ENCODE results near the gene SERPINA1.
"Not testable (repeated sequence)": the region's sequence is repeated elsewhere in the genome, so short reads cannot be mapped to it uniquely, and the experiment has no call there.

Gene SERPINA1

GRCh38 chr14:94388384-94389103 lies at the start of gene SERPINA1:
TSS of gene SERPINA1 (minus strand) at chr14:94388602. CDS start at chr14:94383237, 5,365 bp downstream.
- H3K9ac ChIP-seq (ENCODE audit: low read length in 5 of 5): no peak within 1 kb of the TSS
- peaks cover 2 to 63% (median 43%) of the 10 kb centered on the region in 5 donors for H3K4me1 ChIP-seq (ENCODE audit: control insufficient read depth in 5 of 5, insufficient read depth in 5 of 5, low read length in 5 of 5)
- H3K36me3 ChIP-seq (ENCODE audit: control insufficient read depth in 5 of 5, insufficient read depth in 5 of 5, low read length in 5 of 5): no peaks in the 10 kb centered on the region
- no peak within 1 kb of the TSS for H3K4me3 ChIP-seq (ENCODE audit: low read depth in 1 of 5, low read length in 5 of 5)
- no peaks in the 10 kb centered on the region for H3K27me3 ChIP-seq (ENCODE audit: control insufficient read depth in 5 of 5, insufficient read depth in 4 of 5, low read length in 5 of 5)
- no peak within 1 kb of the TSS for H3K27ac ChIP-seq (ENCODE audit: low read depth, low read length)
- H3K9me3 ChIP-seq (ENCODE audit: control insufficient read depth in 5 of 5, low read length in 5 of 5): no peaks in the 10 kb centered on the region

- Histone ChIP-seq H3K9me3 (ENCODE audit: control insufficient read depth in 5 of 5, low read length in 5 of 5) (no peaks in the 10 kb centered on the region), H3K27me3 (ENCODE audit: control insufficient read depth in 5 of 5, insufficient read depth in 4 of 5, low read length in 5 of 5) (peaks cover 0 to 10% (median 0%) of the 10 kb centered on the region in 5 donors), H3K27ac (ENCODE audit: low read depth, low read length) (no peak overlapping the region)
Observed at GRCh38 chr14:94428610-94429009, 40.2 kb upstream of the SERPINA1 start.

GRCh38 chr14:94427016-94427613 lies 38.7 kb upstream of the SERPINA1 start:
- peaks cover 0 to 3% (median 0%) of the 10 kb centered on the region in 5 donors for H3K4me1 ChIP-seq (ENCODE audit: control insufficient read depth in 5 of 5, insufficient read depth in 5 of 5, low read length in 5 of 5)
- no peak overlapping the region for H3K9ac ChIP-seq (ENCODE audit: low read length in 5 of 5)
- H3K27ac ChIP-seq (ENCODE audit: low read depth, low read length): no peak overlapping the region
- peaks cover 0 to 10% (median 0%) of the 10 kb centered on the region in 5 donors for H3K27me3 ChIP-seq (ENCODE audit: control insufficient read depth in 5 of 5, insufficient read depth in 4 of 5, low read length in 5 of 5)
- H3K36me3 ChIP-seq (ENCODE audit: control insufficient read depth in 5 of 5, insufficient read depth in 5 of 5, low read length in 5 of 5): no peaks in the 10 kb centered on the region
- H3K9me3 ChIP-seq (ENCODE audit: control insufficient read depth in 5 of 5, low read length in 5 of 5): no peaks in the 10 kb centered on the region
- H3K4me3 ChIP-seq (ENCODE audit: low read depth in 1 of 5, low read length in 5 of 5): no peak overlapping the region

More at GRCh38 chr14:94428610-94429009, 40.2 kb upstream of the SERPINA1 start:
- no peak overlapping the region for H3K4me3 ChIP-seq (ENCODE audit: low read depth in 1 of 5, low read length in 5 of 5)
- no peaks in the 10 kb centered on the region for H3K36me3 ChIP-seq (ENCODE audit: control insufficient read depth in 5 of 5, insufficient read depth in 5 of 5, low read length in 5 of 5)
- no peaks in the 10 kb centered on the region for H3K4me1 ChIP-seq (ENCODE audit: control insufficient read depth in 5 of 5, insufficient read depth in 5 of 5, low read length in 5 of 5)
- no peak overlapping the region for H3K9ac ChIP-seq (ENCODE audit: low read length in 5 of 5)

- H3K27me3 ChIP-seq (ENCODE audit: control insufficient read depth in 5 of 5, insufficient read depth in 4 of 5, low read length in 5 of 5): peaks cover 0 to 10% (median 0%) of the 10 kb centered on the region in 5 donors
- no peak overlapping the region for H3K27ac ChIP-seq (ENCODE audit: low read depth, low read length)
- H3K9me3 ChIP-seq (ENCODE audit: control insufficient read depth in 5 of 5, low read length in 5 of 5): no peaks in the 10 kb centered on the region
- H3K9ac ChIP-seq (ENCODE audit: low read length in 5 of 5): no peak overlapping the region
- peaks cover 0 to 3% (median 0%) of the 10 kb centered on the region in 5 donors for H3K4me1 ChIP-seq (ENCODE audit: control insufficient read depth in 5 of 5, insufficient read depth in 5 of 5, low read length in 5 of 5)
- no peaks in the 10 kb centered on the region for H3K36me3 ChIP-seq (ENCODE audit: control insufficient read depth in 5 of 5, insufficient read depth in 5 of 5, low read length in 5 of 5)
- H3K4me3 ChIP-seq (ENCODE audit: low read depth in 1 of 5, low read length in 5 of 5): no peak overlapping the region
Observed at GRCh38 chr14:94426526-94426925, 38.1 kb upstream of the SERPINA1 start.

- Histone ChIP-seq H3K36me3 (ENCODE audit: control insufficient read depth in 5 of 5, insufficient read depth in 5 of 5, low read length in 5 of 5) (no peaks in the 10 kb centered on the region), H3K9me3 (ENCODE audit: control insufficient read depth in 5 of 5, low read length in 5 of 5) (no peaks in the 10 kb centered on the region), H3K9ac (ENCODE audit: low read length in 5 of 5) (no peak overlapping the region), H3K27me3 (ENCODE audit: control insufficient read depth in 5 of 5, insufficient read depth in 4 of 5, low read length in 5 of 5) (peaks cover 0 to 12% (median 0%) of the 10 kb centered on the region in 5 donors), H3K4me3 (ENCODE audit: low read depth in 1 of 5, low read length in 5 of 5) (no peak overlapping the region), H3K4me1 (ENCODE audit: control insufficient read depth in 5 of 5, insufficient read depth in 5 of 5, low read length in 5 of 5) (peaks cover 0 to 3% (median 0%) of the 10 kb centered on the region in 5 donors), H3K27ac (ENCODE audit: low read depth, low read length) (no peak overlapping the region)
Observed at GRCh38 chr14:94424371-94424770, 36.0 kb upstream of the SERPINA1 start.

- H3K4me1 ChIP-seq (ENCODE audit: control insufficient read depth in 5 of 5, insufficient read depth in 5 of 5, low read length in 5 of 5): peaks cover 0 to 3% (median 0%) of the 10 kb centered on the region in 5 donors
- no peak overlapping the region for H3K9ac ChIP-seq (ENCODE audit: low read length in 5 of 5)
- peaks cover 0 to 8% (median 0%) of the 10 kb centered on the region in 5 donors for H3K27me3 ChIP-seq (ENCODE audit: control insufficient read depth in 5 of 5, insufficient read depth in 4 of 5, low read length in 5 of 5)
- no peaks in the 10 kb centered on the region for H3K36me3 ChIP-seq (ENCODE audit: control insufficient read depth in 5 of 5, insufficient read depth in 5 of 5, low read length in 5 of 5)
- H3K4me3 ChIP-seq (ENCODE audit: low read depth in 1 of 5, low read length in 5 of 5): no peak overlapping the region
- H3K27ac ChIP-seq (ENCODE audit: low read depth, low read length): no peak overlapping the region
- no peaks in the 10 kb centered on the region for H3K9me3 ChIP-seq (ENCODE audit: control insufficient read depth in 5 of 5, low read length in 5 of 5)
Observed at GRCh38 chr14:94423453-94424056, 35.2 kb upstream of the SERPINA1 start.

GRCh38 chr14:94421316-94421715 lies 32.9 kb upstream of the SERPINA1 start:
- no peak overlapping the region for H3K27ac ChIP-seq (ENCODE audit: low read depth, low read length)
- no peak overlapping the region for H3K4me3 ChIP-seq (ENCODE audit: low read depth in 1 of 5, low read length in 5 of 5)
- H3K9ac ChIP-seq (ENCODE audit: low read length in 5 of 5): no peak overlapping the region
- H3K27me3 ChIP-seq (ENCODE audit: control insufficient read depth in 5 of 5, insufficient read depth in 4 of 5, low read length in 5 of 5): peaks cover 0 to 8% (median 3%) of the 10 kb centered on the region in 5 donors
- no peaks in the 10 kb centered on the region for H3K36me3 ChIP-seq (ENCODE audit: control insufficient read depth in 5 of 5, insufficient read depth in 5 of 5, low read length in 5 of 5)
- peaks cover 0 to 3% (median 0%) of the 10 kb centered on the region in 5 donors for H3K4me1 ChIP-seq (ENCODE audit: control insufficient read depth in 5 of 5, insufficient read depth in 5 of 5, low read length in 5 of 5)
- no peaks in the 10 kb centered on the region for H3K9me3 ChIP-seq (ENCODE audit: control insufficient read depth in 5 of 5, low read length in 5 of 5)

GRCh38 chr14:94417497-94418205 lies 29.2 kb upstream of the SERPINA1 start:
- H3K27me3 ChIP-seq (ENCODE audit: control insufficient read depth in 5 of 5, insufficient read depth in 4 of 5, low read length in 5 of 5); H3K9me3 ChIP-seq (ENCODE audit: control insufficient read depth in 5 of 5, low read length in 5 of 5); H3K9ac ChIP-seq (ENCODE audit: low read length in 5 of 5); H3K4me3 ChIP-seq (ENCODE audit: low read depth in 1 of 5, low read length in 5 of 5); H3K36me3 ChIP-seq (ENCODE audit: control insufficient read depth in 5 of 5, insufficient read depth in 5 of 5, low read length in 5 of 5); H3K27ac ChIP-seq (ENCODE audit: low read depth, low read length); H3K4me1 ChIP-seq (ENCODE audit: control insufficient read depth in 5 of 5, insufficient read depth in 5 of 5, low read length in 5 of 5): not testable (repeated sequence)

GRCh38 chr14:94412671-94413638 lies 24.6 kb upstream of the SERPINA1 start:
- no peaks in the 10 kb centered on the region for H3K36me3 ChIP-seq (ENCODE audit: control insufficient read depth in 5 of 5, insufficient read depth in 5 of 5, low read length in 5 of 5)
- H3K27ac ChIP-seq (ENCODE audit: low read depth, low read length): no peak overlapping the region
- no peak overlapping the region for H3K9ac ChIP-seq (ENCODE audit: low read length in 5 of 5)
- no peaks in the 10 kb centered on the region for H3K4me1 ChIP-seq (ENCODE audit: control insufficient read depth in 5 of 5, insufficient read depth in 5 of 5, low read length in 5 of 5)
- no peak overlapping the region for H3K4me3 ChIP-seq (ENCODE audit: low read depth in 1 of 5, low read length in 5 of 5)
- peaks cover 0 to 5% (median 0%) of the 10 kb centered on the region in 5 donors for H3K27me3 ChIP-seq (ENCODE audit: control insufficient read depth in 5 of 5, insufficient read depth in 4 of 5, low read length in 5 of 5)
- H3K9me3 ChIP-seq (ENCODE audit: control insufficient read depth in 5 of 5, low read length in 5 of 5): peaks cover 0 to 3% (median 0%) of the 10 kb centered on the region in 5 donors

Measured in subcutaneous abdominal adipose tissue (tissue), 5 donors.